Measurements from ENCODE around the gene ICAM1. TPM values are rescaled to one million over a fixed set of nuclear protein-coding genes. Genes with fewer than 3 reads are reported as not detected.

ICAM1 gene
- total RNA-seq, 1 donor from 2014 or later = 22.3 TPM

DNA sequence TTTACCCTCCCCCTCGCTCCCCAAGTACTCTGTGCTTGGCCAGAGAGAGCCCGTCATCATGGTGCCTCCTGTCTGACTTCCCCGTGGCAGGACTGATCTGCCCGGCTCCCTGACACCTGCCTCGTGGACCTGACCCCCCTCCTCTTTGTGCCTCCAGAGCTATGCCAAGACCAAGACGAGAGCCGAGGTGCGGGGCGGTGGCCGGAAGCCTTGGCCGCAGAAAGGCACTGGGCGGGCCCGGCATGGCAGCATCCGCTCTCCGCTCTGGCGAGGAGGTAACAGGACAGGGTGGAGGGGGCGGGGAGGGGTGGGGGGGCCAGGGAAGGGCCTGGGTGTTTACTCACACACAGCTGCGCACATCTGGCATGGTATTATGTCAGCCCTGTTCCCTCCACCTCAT lies 14.4 kb upstream of the ICAM1 start:
- no peak for DNase-seq (ENCODE audit: extremely low spot score in 2 of 2)
- Histone ChIP-seq H3K27ac (no peak overlapping the region), H3K27me3 (no peaks in the 10 kb centered on the region), H3K36me3 (peaks cover 0 to 40% of the 10 kb centered on the region in 2 donors), H3K4me1 (peaks cover 18% of the 10 kb centered on the region), H3K4me3 (no peak overlapping the region), H3K9me3 (no peaks in the 10 kb centered on the region)
- TF ChIP-seq POLR2A (IDR thresholded peaks at IDR 0.05) = no peak
- no peak for TF ChIP-seq POLR2AphosphoS5 (IDR thresholded peaks at IDR 0.05; ENCODE audit: insufficient read depth in 1 of 2, low read depth in 1 of 2)
- TF ChIP-seq, protein P1, sequence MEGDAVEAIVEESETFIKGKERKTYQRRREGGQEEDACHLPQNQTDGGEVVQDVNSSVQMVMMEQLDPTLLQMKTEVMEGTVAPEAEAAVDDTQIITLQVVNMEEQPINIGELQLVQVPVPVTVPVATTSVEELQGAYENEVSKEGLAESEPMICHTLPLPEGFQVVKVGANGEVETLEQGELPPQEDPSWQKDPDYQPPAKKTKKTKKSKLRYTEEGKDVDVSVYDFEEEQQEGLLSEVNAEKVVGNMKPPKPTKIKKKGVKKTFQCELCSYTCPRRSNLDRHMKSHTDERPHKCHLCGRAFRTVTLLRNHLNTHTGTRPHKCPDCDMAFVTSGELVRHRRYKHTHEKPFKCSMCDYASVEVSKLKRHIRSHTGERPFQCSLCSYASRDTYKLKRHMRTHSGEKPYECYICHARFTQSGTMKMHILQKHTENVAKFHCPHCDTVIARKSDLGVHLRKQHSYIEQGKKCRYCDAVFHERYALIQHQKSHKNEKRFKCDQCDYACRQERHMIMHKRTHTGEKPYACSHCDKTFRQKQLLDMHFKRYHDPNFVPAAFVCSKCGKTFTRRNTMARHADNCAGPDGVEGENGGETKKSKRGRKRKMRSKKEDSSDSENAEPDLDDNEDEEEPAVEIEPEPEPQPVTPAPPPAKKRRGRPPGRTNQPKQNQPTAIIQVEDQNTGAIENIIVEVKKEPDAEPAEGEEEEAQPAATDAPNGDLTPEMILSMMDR (IDR thresholded peaks at IDR 0.05) = no peak
- intact Hi-C loops (cut with DNase I) = no loop called here

DNA sequence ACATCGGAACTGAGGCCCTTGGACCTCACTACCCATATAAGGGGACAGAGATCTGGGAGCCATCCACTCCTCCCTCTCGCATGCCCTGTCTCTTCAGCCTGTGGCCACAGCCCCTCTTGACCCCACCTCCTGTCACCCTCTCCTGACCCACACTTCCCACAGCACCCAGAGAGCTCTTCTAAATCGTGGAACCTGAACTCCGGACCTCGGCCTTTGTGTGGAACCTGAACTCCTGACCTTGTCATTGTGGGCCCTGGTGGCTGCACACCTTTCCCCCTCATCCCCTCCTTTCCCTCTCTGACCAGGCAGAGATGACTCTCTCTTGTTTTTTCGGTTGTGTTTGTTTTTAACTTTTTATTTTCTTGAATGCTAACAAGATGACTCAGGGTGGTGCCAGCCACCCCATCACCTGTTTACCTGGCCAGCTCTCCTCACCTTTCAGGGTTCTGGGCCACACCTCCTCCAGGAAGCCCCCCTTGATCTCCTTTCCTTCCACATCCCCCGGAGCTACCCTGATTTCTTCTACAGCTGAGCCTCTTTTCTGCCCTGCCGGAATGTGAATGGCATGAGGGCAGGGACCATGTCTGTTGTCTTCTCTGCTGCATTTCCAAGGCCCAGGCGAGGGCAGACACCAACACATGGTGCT lies 13.8 kb upstream of the ICAM1 start:
- intact Hi-C loops (cut with DNase I) = no loop called here
- TF ChIP-seq POLR2AphosphoS5 (IDR thresholded peaks at IDR 0.05; ENCODE audit: insufficient read depth in 1 of 2, low read depth in 1 of 2) (no peak), POLR2A (IDR thresholded peaks at IDR 0.05) (no peak)
- TF ChIP-seq, protein P1 (IDR thresholded peaks at IDR 0.05) = no peak
- Histone ChIP-seq H3K27me3 (no peaks in the 10 kb centered on the region), H3K27ac (no peak overlapping the region), H3K4me1 (peaks cover 18% of the 10 kb centered on the region), H3K4me3 (no peak overlapping the region), H3K9me3 (no peaks in the 10 kb centered on the region), H3K36me3 (peaks cover 0 to 40% of the 10 kb centered on the region in 2 donors)
- DNase-seq (ENCODE audit: extremely low spot score in 2 of 2) = no peak

DNA sequence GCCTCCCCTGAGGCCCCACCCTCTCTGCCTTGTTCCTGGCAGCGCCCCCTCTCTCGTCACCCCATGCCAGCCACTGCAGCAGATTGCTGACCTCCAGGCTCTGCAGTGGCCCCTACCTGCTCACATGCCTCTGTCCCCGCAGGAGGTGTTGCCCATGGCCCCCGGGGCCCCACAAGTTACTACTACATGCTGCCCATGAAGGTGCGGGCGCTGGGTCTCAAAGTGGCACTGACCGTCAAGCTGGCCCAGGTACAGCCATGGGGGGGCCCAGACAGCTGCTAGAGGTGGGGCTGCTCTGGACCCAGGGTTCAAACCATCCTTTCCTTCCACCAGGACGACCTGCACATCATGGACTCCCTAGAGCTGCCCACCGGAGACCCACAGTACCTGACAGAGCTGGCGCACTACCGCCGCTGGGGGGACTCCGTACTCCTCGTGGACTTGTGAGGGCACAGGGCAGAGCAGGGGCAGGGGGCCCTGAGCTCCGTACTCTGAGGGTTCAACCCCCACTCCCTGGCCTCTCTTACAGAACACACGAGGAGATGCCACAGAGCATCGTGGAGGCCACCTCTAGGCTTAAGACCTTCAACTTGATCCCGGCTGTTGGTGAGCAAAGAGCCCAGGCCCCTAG lies 12.7 kb upstream of the ICAM1 start:
- Histone ChIP-seq H3K9me3 (no peaks in the 10 kb centered on the region), H3K36me3 (peaks cover 0 to 40% of the 10 kb centered on the region in 2 donors), H3K4me1 (peaks cover 8% of the 10 kb centered on the region), H3K4me3 (no peak overlapping the region), H3K27me3 (no peaks in the 10 kb centered on the region), H3K27ac (no peak overlapping the region)
- intact Hi-C loops (cut with DNase I) = no loop called here
- no peak for DNase-seq (ENCODE audit: extremely low spot score in 2 of 2)
- TF ChIP-seq POLR2AphosphoS5 (IDR thresholded peaks at IDR 0.05; ENCODE audit: insufficient read depth in 1 of 2, low read depth in 1 of 2) (no peak), POLR2A (IDR thresholded peaks at IDR 0.05) (no peak)
- TF ChIP-seq, protein P1 (IDR thresholded peaks at IDR 0.05) = no peak

DNA sequence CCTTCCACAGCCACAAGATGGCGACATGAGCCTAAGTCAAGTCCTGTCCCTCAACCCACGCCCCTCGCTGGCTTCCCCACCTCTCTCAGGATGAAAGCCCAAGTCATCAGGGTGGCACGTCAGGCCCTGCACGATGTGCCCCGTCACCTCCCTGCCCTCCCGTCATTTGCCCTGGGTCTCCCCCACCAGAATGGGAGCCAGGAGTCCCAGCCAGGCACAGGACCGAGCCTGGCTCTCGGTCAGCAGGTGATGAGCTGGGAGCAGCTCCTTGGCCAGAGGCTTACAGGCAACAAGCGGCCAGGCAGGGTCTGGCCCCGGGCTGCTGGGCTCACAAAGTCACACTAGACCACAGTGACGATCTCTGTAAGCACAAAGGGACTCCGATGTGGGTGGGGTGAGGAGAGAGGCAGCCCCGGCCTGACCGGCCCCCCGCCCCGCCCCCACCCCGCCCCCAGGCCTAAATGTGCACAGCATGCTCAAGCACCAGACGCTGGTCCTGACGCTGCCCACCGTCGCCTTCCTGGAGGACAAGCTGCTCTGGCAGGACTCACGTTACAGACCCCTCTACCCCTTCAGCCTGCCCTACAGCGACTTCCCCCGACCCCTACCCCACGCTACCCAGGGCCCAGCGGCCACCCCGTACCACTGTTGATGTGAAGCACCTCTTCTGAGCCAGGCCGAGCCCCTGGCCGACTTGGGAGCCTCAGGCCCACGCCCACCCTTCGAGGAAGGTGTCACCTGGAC lies 11.6 kb upstream of the ICAM1 start:
- intact Hi-C loops (cut with DNase I) = no loop called here
- Histone ChIP-seq H3K4me3 (no peak overlapping the region), H3K4me1 (peaks cover 7% of the 10 kb centered on the region), H3K9me3 (no peaks in the 10 kb centered on the region), H3K27me3 (no peaks in the 10 kb centered on the region), H3K27ac (no peak overlapping the region), H3K36me3 (peaks cover 0 to 35% of the 10 kb centered on the region in 2 donors)
- no peak for DNase-seq (ENCODE audit: extremely low spot score in 2 of 2)
- no peak for TF ChIP-seq POLR2A (IDR thresholded peaks at IDR 0.05)
- TF ChIP-seq, protein P1 (IDR thresholded peaks at IDR 0.05) = peak; percentile 43 to 55 (median 53)

Measured in vagina (tissue), 2 donors.